Mesenchymal stem cell (in vitro differentiated cells and primary cell): ENCODE results near the gene BET1. TPM values are rescaled to one million over a fixed set of nuclear protein-coding genes. Genes with fewer than 3 reads are reported as not detected.

Source experiments
- DNase-seq: peaks from one replicate; pipeline ENCODE4 v3.0.0-alpha.2; 2013
- H2AFZ ChIP-seq: one replicate; pipeline ENCODE4 v1.6.1; 2013; ENCODE audit warnings: low read depth, mild to moderate bottlenecking, control low read depth, inconsistent platforms, low read length, moderate library complexity
- H2AK5ac ChIP-seq: 2 replicates; pipeline ENCODE4 v1.6.1; 2013; ENCODE audit warnings: low read length, moderate library complexity, mild to moderate bottlenecking, inconsistent platforms; ENCODE audit not compliant: severe bottlenecking
- H2BK120ac ChIP-seq: one replicate; pipeline ENCODE4 v1.6.1; 2013; ENCODE audit warnings: low read depth, mild to moderate bottlenecking, inconsistent platforms, low read length, moderate library complexity
- H2BK12ac ChIP-seq, 2 experiments: one replicate each; pipeline ENCODE4 v1.6.1; 2013; ENCODE audit warnings: inconsistent platforms in 2 of 2, low read length in 2 of 2, mild to moderate bottlenecking in 2 of 2, moderate library complexity in 2 of 2, control low read depth in 1 of 2
- H2BK15ac ChIP-seq: one replicate; pipeline ENCODE4 v1.6.1; 2013; ENCODE audit warnings: mild to moderate bottlenecking, low read depth, inconsistent platforms; ENCODE audit not compliant: poor library complexity, severe bottlenecking
- H2BK5ac ChIP-seq: 2 replicates; pipeline ENCODE4 v1.6.1; 2013; ENCODE audit warnings: low read depth, mild to moderate bottlenecking, low read length, control low read depth, inconsistent platforms; ENCODE audit not compliant: poor library complexity, severe bottlenecking
- H3K14ac ChIP-seq, 2 experiments: one replicate each; pipeline ENCODE4 v1.6.1; 2013; ENCODE audit warnings: inconsistent platforms in 2 of 2, low read length in 2 of 2, control low read depth in 1 of 2, mild to moderate bottlenecking in 1 of 2, moderate library complexity in 1 of 2
- H3K18ac ChIP-seq, 2 experiments: one replicate each; pipeline ENCODE4 v1.6.1; 2013; ENCODE audit warnings: inconsistent platforms in 2 of 2, low read length in 2 of 2, control low read depth in 1 of 2, low read depth in 1 of 2, mild to moderate bottlenecking in 1 of 2
- H3K23ac ChIP-seq, 2 experiments: one replicate each; pipeline ENCODE4 v1.6.1; 2013; ENCODE audit warnings: inconsistent platforms in 2 of 2, low read length in 2 of 2, mild to moderate bottlenecking in 2 of 2, moderate library complexity in 2 of 2, control low read depth in 1 of 2
- H3K27ac ChIP-seq: 2 replicates; pipeline ENCODE4 v1.5.1; 2013; ENCODE audit warnings: mild to moderate bottlenecking, moderate library complexity, low read length, control low read depth, inconsistent platforms; ENCODE audit not compliant: poor library complexity, severe bottlenecking
- H3K27me3 ChIP-seq, 2 experiments: 2 replicates each; pipeline versions ENCODE4 v1.6.1 to v1.7.0; 2013; ENCODE audit warnings: low read length in 2 of 2, mild to moderate bottlenecking in 2 of 2, moderate library complexity in 2 of 2, control low read depth in 1 of 2, inconsistent platforms in 1 of 2; ENCODE audit not compliant: control insufficient read depth in 1 of 2, insufficient read depth in 1 of 2
- H3K36me3 ChIP-seq, 2 experiments: 2 replicates each; pipeline versions ENCODE4 v1.6.1 to v1.7.0; 2013; ENCODE audit warnings: low read length in 2 of 2, control low read depth in 1 of 2, inconsistent platforms in 1 of 2, low read depth in 1 of 2, mild to moderate bottlenecking in 1 of 2; ENCODE audit not compliant: insufficient read depth in 2 of 2, control insufficient read depth in 1 of 2
- H3K4ac ChIP-seq, 2 experiments: one replicate each; pipeline ENCODE4 v1.6.1; 2013; ENCODE audit warnings: inconsistent platforms in 2 of 2, low read length in 2 of 2, mild to moderate bottlenecking in 2 of 2, moderate library complexity in 2 of 2, control low read depth in 1 of 2, low read depth in 1 of 2
- H3K4me1 ChIP-seq: 2 replicates; pipeline ENCODE4 v1.6.1; 2013; ENCODE audit warnings: low read depth, low read length, control low read depth; ENCODE audit not compliant: control insufficient read depth, insufficient read depth
- H3K4me2 ChIP-seq: 2 replicates; pipeline ENCODE4 v1.6.1; 2013; ENCODE audit warnings: low read length, mild to moderate bottlenecking, inconsistent platforms; ENCODE audit not compliant: poor library complexity, severe bottlenecking
- H3K4me3 ChIP-seq, 2 experiments: 2 replicates each; pipeline versions ENCODE4 v1.5.1 to v1.7.0; 2013; ENCODE audit warnings: low read length in 2 of 2, mild to moderate bottlenecking in 2 of 2, control low read depth in 1 of 2, low read depth in 1 of 2; ENCODE audit not compliant: insufficient read depth in 1 of 2
- H3K79me1 ChIP-seq: replicated peaks from 2 replicates; pipeline ENCODE4 v1.6.1; 2013; ENCODE audit warnings: mild to moderate bottlenecking, control low read depth, low read length, inconsistent platforms; ENCODE audit not compliant: poor library complexity, severe bottlenecking
- H3K9ac ChIP-seq: 2 replicates; pipeline ENCODE4 v1.7.0; 2013; ENCODE audit warnings: mild to moderate bottlenecking, low read length, moderate library complexity
- H3K9me3 ChIP-seq: 2 replicates; pipeline ENCODE4 v1.7.0; 2013; ENCODE audit warnings: mild to moderate bottlenecking, low read length; ENCODE audit not compliant: control insufficient read depth
- H4K8ac ChIP-seq: one replicate; pipeline ENCODE4 v1.6.1; 2013; ENCODE audit warnings: inconsistent platforms, mild to moderate bottlenecking, low read length, moderate library complexity
- H4K91ac ChIP-seq: one replicate; pipeline ENCODE4 v1.6.1; 2013; ENCODE audit warnings: mild to moderate bottlenecking, low read length, inconsistent platforms
- WGBS: methylation state at CpG from one replicate; pipeline ENCODE4 v1.1.7; 2013; ENCODE audit warnings: mixed read lengths; 5-methylcytosine and 5-hydroxymethylcytosine counted together
- polyA plus RNA-seq, 2 experiments: library from polyadenylated mRNA; stranded (reverse); fragments of 200-250 nt; gene quantifications; one replicate each; pipeline ENCODE4 v1.2.3, GENCODE V29; 2013

Gene BET1
- 47.8 TPM for polyA plus RNA-seq (2013, experiment 1 of 2)
- polyA plus RNA-seq (2013, experiment 2 of 2), result 52.7 TPM

GRCh38 chr7:94004024-94004951, at the start of gene BET1:
Gene BET1, minus strand, starts transcription at chr7:94004355. Its CDS starts 139 bp downstream, at chr7:94004216.
- H3K4me3 ChIP-seq, result peak within 1 kb of the TSS; percentile 87 to 93
- H2BK120ac ChIP-seq, result peak within 1 kb of the TSS; percentile 67
- H3K23ac ChIP-seq, result peak within 1 kb of the TSS in 1 of 2 experiments; percentile 90
- peaks cover 0 to 5% of the 10 kb centered on the region in 2 experiments for H3K36me3 ChIP-seq
- peaks cover 11% of the 10 kb centered on the region for H3K79me1 ChIP-seq
- H3K4me1 ChIP-seq, result no peaks in the 10 kb centered on the region
- peak within 1 kb of the TSS; percentile 94 for H2BK15ac ChIP-seq
- peak within 1 kb of the TSS; percentile 73 for H3K27ac ChIP-seq
- peak within 1 kb of the TSS; percentile 87 for H2AFZ ChIP-seq
- 1% methylated on average over 38 of the region's 47 CpGs for WGBS
- H3K9me3 ChIP-seq, result no peaks in the 10 kb centered on the region
- H3K4me2 ChIP-seq, result peak within 1 kb of the TSS; percentile 90
- no peaks in the 10 kb centered on the region for H3K27me3 ChIP-seq
- H2BK5ac ChIP-seq, result peak within 1 kb of the TSS; percentile 85
- peak within 1 kb of the TSS in 1 of 2 experiments; percentile 42 for H2BK12ac ChIP-seq
- H4K91ac ChIP-seq, result peak within 1 kb of the TSS; percentile 52
- peak within 1 kb of the TSS; percentile 86 to 94 for H3K18ac ChIP-seq
- peak within 1 kb of the TSS; percentile 94 for H3K9ac ChIP-seq
- H2AK5ac ChIP-seq, result peak within 1 kb of the TSS; percentile 66
- DNase-seq, result peak; percentile 98
- peak within 1 kb of the TSS in 1 of 2 experiments; percentile 38 for H3K14ac ChIP-seq
- peak within 1 kb of the TSS; percentile 89 for H4K8ac ChIP-seq
- peak within 1 kb of the TSS; percentile 35 to 90 for H3K4ac ChIP-seq

DNA sequence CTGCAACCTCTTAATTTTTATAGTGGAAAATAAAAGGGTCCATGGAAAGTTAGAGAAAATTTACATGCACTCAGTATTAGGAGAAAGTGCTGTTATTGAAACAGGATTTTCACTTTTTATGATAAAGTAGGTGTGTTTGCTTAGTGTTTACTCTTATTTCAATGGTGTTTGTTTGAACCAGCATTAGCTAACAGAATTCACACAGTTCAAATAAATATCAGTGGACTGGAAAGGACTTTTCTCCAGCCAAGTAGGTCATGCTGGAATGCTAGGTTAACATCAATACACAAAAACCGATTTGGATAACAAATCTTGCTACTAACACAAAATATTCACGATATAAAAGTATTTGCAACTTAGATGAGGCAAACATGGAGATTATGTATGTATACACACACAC, 49.4 kb upstream of the BET1 start:
- Histone ChIP-seq H2AK5ac (no peak overlapping the region), H3K36me3 (no peaks in the 10 kb centered on the region), H3K9ac (no peak overlapping the region), H2BK120ac (no peak overlapping the region), H3K79me1 (no peaks in the 10 kb centered on the region), H3K4me1 (no peaks in the 10 kb centered on the region), H3K27ac (no peak overlapping the region), H3K27me3 (no peaks in the 10 kb centered on the region), H3K14ac (no peak overlapping the region), H3K18ac (no peak overlapping the region), H4K91ac (no peak overlapping the region), H4K8ac (no peak overlapping the region), H3K9me3 (peaks cover 5% of the 10 kb centered on the region), H2BK5ac (no peak overlapping the region), H3K23ac (no peak overlapping the region), H3K4me2 (no peak overlapping the region), H2BK15ac (no peak overlapping the region), H2BK12ac (no peak overlapping the region), H2AFZ (no peak overlapping the region), H3K4me3 (no peak overlapping the region), H3K4ac (no peak overlapping the region)
- no peak for DNase-seq
- WGBS, result no CpG with 5 or more reads among the region's 2 CpGs

GRCh38 chr7:94052398-94053180, 48.4 kb upstream of the BET1 start:
- H3K79me1 ChIP-seq, result no peaks in the 10 kb centered on the region
- H3K27me3 ChIP-seq, result no peaks in the 10 kb centered on the region
- no peak overlapping the region for H3K4me3 ChIP-seq
- no peak overlapping the region for H3K4ac ChIP-seq
- H3K36me3 ChIP-seq, result no peaks in the 10 kb centered on the region
- no peak overlapping the region for H2BK15ac ChIP-seq
- no peaks in the 10 kb centered on the region for H3K4me1 ChIP-seq
- H3K9me3 ChIP-seq, result peaks cover 5% of the 10 kb centered on the region
- H3K23ac ChIP-seq, result no peak overlapping the region
- H3K27ac ChIP-seq, result peak overlapping the region; percentile 18
- no peak for DNase-seq
- H3K9ac ChIP-seq, result peak overlapping the region; percentile 7
- no peak overlapping the region for H2BK5ac ChIP-seq
- no peak overlapping the region for H2BK12ac ChIP-seq
- 81% methylated on average over 3 of the region's 5 CpGs for WGBS
- H2BK120ac ChIP-seq, result no peak overlapping the region
- no peak overlapping the region for H2AK5ac ChIP-seq
- H4K8ac ChIP-seq, result no peak overlapping the region
- no peak overlapping the region for H4K91ac ChIP-seq
- H2AFZ ChIP-seq, result no peak overlapping the region
- H3K14ac ChIP-seq, result no peak overlapping the region
- peak overlapping the region in 1 of 2 experiments; percentile 49 for H3K18ac ChIP-seq
- no peak overlapping the region for H3K4me2 ChIP-seq

- no peak for DNase-seq
- no peak overlapping the region for H3K4me2 ChIP-seq
- no peak overlapping the region for H2BK12ac ChIP-seq
- no peak overlapping the region for H3K14ac ChIP-seq
- no peak overlapping the region for H2AFZ ChIP-seq
- no peaks in the 10 kb centered on the region for H3K9me3 ChIP-seq
- no peaks in the 10 kb centered on the region for H3K27me3 ChIP-seq
- no peaks in the 10 kb centered on the region for H3K79me1 ChIP-seq
- no peaks in the 10 kb centered on the region for H3K36me3 ChIP-seq
- H2AK5ac ChIP-seq, result no peak overlapping the region
- no peak overlapping the region for H3K4me3 ChIP-seq
- H3K18ac ChIP-seq, result no peak overlapping the region
- no peak overlapping the region for H4K91ac ChIP-seq
- H4K8ac ChIP-seq, result no peak overlapping the region
- no peak overlapping the region for H3K27ac ChIP-seq
- H2BK15ac ChIP-seq, result no peak overlapping the region
- no peak overlapping the region for H3K4ac ChIP-seq
- no peak overlapping the region for H2BK5ac ChIP-seq
- H3K4me1 ChIP-seq, result no peaks in the 10 kb centered on the region
- 90% methylated on average over 2 of the region's 4 CpGs for WGBS
- H3K9ac ChIP-seq, result no peak overlapping the region
- no peak overlapping the region for H2BK120ac ChIP-seq
- H3K23ac ChIP-seq, result no peak overlapping the region
These were observed 45.9 kb upstream of the BET1 start for GRCh38 chr7:94050046-94050445.
